H9 (cell line): ENCODE measurements around the gene DENND5B. TPM values are rescaled to one million over a fixed set of nuclear protein-coding genes. Genes with fewer than 3 reads are reported as not detected.

Experiments used
- DNase-seq: peaks from one replicate; pipeline ENCODE4 v3.0.0-alpha.2; 2017
- H2AFZ ChIP-seq: one replicate; pipeline ENCODE4 v1.6.1; 2013; ENCODE audit warnings: mild to moderate bottlenecking, low read length, control low read depth, moderate library complexity
- H2AK5ac ChIP-seq: 2 replicates; pipeline ENCODE4 v1.6.1; 2013; ENCODE audit warnings: low read length, control low read depth, mixed read lengths; ENCODE audit not compliant: insufficient read length
- H2BK120ac ChIP-seq: one replicate; pipeline ENCODE4 v1.6.1; 2013; ENCODE audit warnings: low read depth, mild to moderate bottlenecking, low read length, control low read depth, inconsistent platforms; ENCODE audit not compliant: poor library complexity, severe bottlenecking
- H2BK12ac ChIP-seq: 2 replicates; pipeline ENCODE4 v1.6.1; 2013; ENCODE audit warnings: low read length, control low read depth, mixed read lengths, low read depth; ENCODE audit not compliant: insufficient read length
- H2BK15ac ChIP-seq: 2 replicates; pipeline ENCODE4 v1.6.1; 2013; ENCODE audit warnings: low read depth, low read length, control low read depth
- H2BK20ac ChIP-seq: one replicate; pipeline ENCODE4 v1.6.1; 2013; ENCODE audit warnings: low read depth, mild to moderate bottlenecking, low read length, control low read depth, inconsistent platforms; ENCODE audit not compliant: poor library complexity, severe bottlenecking
- H2BK5ac ChIP-seq: 2 replicates; pipeline ENCODE4 v1.6.1; 2013; ENCODE audit warnings: low read length, control low read depth, mixed read lengths; ENCODE audit not compliant: insufficient read length
- H3K14ac ChIP-seq: 2 replicates; pipeline ENCODE4 v1.6.1; 2013; ENCODE audit warnings: low read length, control low read depth; ENCODE audit not compliant: insufficient read depth
- H3K18ac ChIP-seq: 2 replicates; pipeline ENCODE4 v1.6.1; 2013; ENCODE audit warnings: low read depth, mild to moderate bottlenecking, mixed read lengths, low read length, control low read depth; ENCODE audit not compliant: insufficient read length
- H3K23ac ChIP-seq: 2 replicates; pipeline ENCODE4 v1.6.1; 2013; ENCODE audit warnings: low read length, control low read depth, mixed read lengths, low read depth; ENCODE audit not compliant: insufficient read length
- H3K23me2 ChIP-seq: 2 replicates; pipeline ENCODE4 v1.6.1; 2013; ENCODE audit warnings: low read depth, mild to moderate bottlenecking, mixed read lengths, low read length, control low read depth; ENCODE audit not compliant: insufficient read length, poor library complexity, severe bottlenecking
- H3K27ac ChIP-seq: 2 replicates; pipeline ENCODE4 v1.5.1; 2013; ENCODE audit warnings: low read length, control low read depth, mixed read lengths, low read depth; ENCODE audit not compliant: insufficient read length
- H3K27me3 ChIP-seq: 2 replicates; pipeline ENCODE4 v1.6.1; 2013; ENCODE audit warnings: low read length, control low read depth, inconsistent platforms; ENCODE audit not compliant: insufficient read depth
- H3K4ac ChIP-seq: 2 replicates; pipeline ENCODE4 v1.6.1; 2013; ENCODE audit warnings: low read depth, mild to moderate bottlenecking, control low read depth, inconsistent platforms, low read length, moderate library complexity
- H3K4me1 ChIP-seq: 2 replicates; pipeline ENCODE4 v1.6.1; 2013; ENCODE audit warnings: low read length, control low read depth, inconsistent platforms; ENCODE audit not compliant: insufficient read depth
- H3K4me2 ChIP-seq: 2 replicates; pipeline ENCODE4 v1.6.1; 2013; ENCODE audit warnings: low read length, control low read depth, mixed read lengths; ENCODE audit not compliant: insufficient read length, insufficient read depth
- H3K56ac ChIP-seq: 2 replicates; pipeline ENCODE4 v1.6.1; 2013; ENCODE audit warnings: low read depth, mild to moderate bottlenecking, mixed read lengths, low read length, control low read depth; ENCODE audit not compliant: insufficient read length
- H3K79me1 ChIP-seq: 2 replicates; pipeline ENCODE4 v1.6.1; 2013; ENCODE audit warnings: low read depth, mild to moderate bottlenecking, moderate library complexity, low read length, control low read depth, inconsistent platforms; ENCODE audit not compliant: insufficient read depth, poor library complexity, severe bottlenecking
- H3K79me2 ChIP-seq: 2 replicates; pipeline ENCODE4 v1.6.1; 2013; ENCODE audit warnings: low read length, control low read depth, inconsistent platforms; ENCODE audit not compliant: insufficient read depth
- H3K9ac ChIP-seq: 2 replicates; pipeline ENCODE4 v1.6.1; 2013; ENCODE audit warnings: low read length, control low read depth, mixed read lengths; ENCODE audit not compliant: insufficient read length; ENCODE audit errors: extremely low read depth
- H3K9me3 ChIP-seq: one replicate; pipeline ENCODE4 v1.6.1; 2013; ENCODE audit warnings: low read depth, low read length, inconsistent platforms; ENCODE audit not compliant: control insufficient read depth
- H3T11ph ChIP-seq: one replicate; pipeline ENCODE4 v1.6.1; 2013; ENCODE audit warnings: mild to moderate bottlenecking, low read length, control low read depth, inconsistent platforms
- H4K20me1 ChIP-seq: one replicate; pipeline ENCODE4 v1.6.1; 2013; ENCODE audit not compliant: control insufficient read depth, insufficient read length, insufficient read depth
- H4K5ac ChIP-seq: 2 replicates; pipeline ENCODE4 v1.6.1; 2013; ENCODE audit warnings: low read depth, mild to moderate bottlenecking, mixed read lengths, low read length, control low read depth; ENCODE audit not compliant: insufficient read length
- H4K8ac ChIP-seq: replicated peaks from 2 replicates; pipeline ENCODE4 v1.6.1; 2013; ENCODE audit warnings: low read length, control low read depth, mixed read lengths, low read depth; ENCODE audit not compliant: insufficient read length
- H4K91ac ChIP-seq: 2 replicates; pipeline ENCODE4 v1.6.1; 2013; ENCODE audit warnings: low read depth, mild to moderate bottlenecking, moderate library complexity, mixed read lengths, low read length, control low read depth; ENCODE audit not compliant: insufficient read length
- H3K27ac Mint-ChIP-seq, 3 experiments: 2 replicates in 2 of 3; 3 replicates in 1 of 3; pipeline ENCODE4 v1.8.0; 2020 to 2021; ENCODE audit warnings: mixed read lengths in 3 of 3, mild to moderate bottlenecking in 1 of 3, moderate library complexity in 1 of 3
- H3K27me3 Mint-ChIP-seq: 2 replicates; pipeline ENCODE4 v1.8.0; 2021; ENCODE audit warnings: low read depth, mild to moderate bottlenecking, moderate library complexity, mixed read lengths
- H3K36me3 Mint-ChIP-seq, 3 experiments: 2 replicates in 2 of 3; 3 replicates in 1 of 3; pipeline ENCODE4 v1.8.0; 2020 to 2021; ENCODE audit warnings: low read depth in 3 of 3, mixed read lengths in 3 of 3; ENCODE audit not compliant: insufficient read depth in 1 of 3
- H3K4me1 Mint-ChIP-seq, 2 experiments: 2 replicates each; pipeline ENCODE4 v1.8.0; 2020; ENCODE audit warnings: mixed read lengths in 2 of 2
- H3K4me3 Mint-ChIP-seq, 2 experiments: 2 replicates in 1 of 2; 3 replicates in 1 of 2; pipeline ENCODE4 v1.8.0; 2020 to 2021; ENCODE audit warnings: mild to moderate bottlenecking in 2 of 2, mixed read lengths in 2 of 2, moderate library complexity in 1 of 2
- H3K9me3 Mint-ChIP-seq, 2 experiments: 2 replicates in 1 of 2; 3 replicates in 1 of 2; pipeline ENCODE4 v1.8.0; 2020; ENCODE audit warnings: mild to moderate bottlenecking in 2 of 2, mixed read lengths in 2 of 2, moderate library complexity in 1 of 2
- WGBS: extraction: QIAGEN DNeasy Blood & Tissue Kit; methylation state at CpG from one replicate; pipeline ENCODE4 v1.1.7; 2013; ENCODE audit warnings: missing lambda C conversion rate, low lambda C conversion rate, mixed read lengths; ENCODE audit not compliant: insufficient read length; ENCODE audit errors: extremely low coverage; 5-methylcytosine and 5-hydroxymethylcytosine counted together
- total RNA-seq: library from RNA; stranded (reverse); gene quantifications from 2 replicates; pipeline ENCODE4 v1.2.1, GENCODE V29; 2021
- TF ChIP-seq, protein P1 (sequence below): fragments of 200-600 bp; sonication (generic); conservative IDR thresholded peaks from 3 replicates; pipeline ENCODE4 v1.8.0; 2021; ENCODE audit warnings: antibody characterized with exemption, mild to moderate bottlenecking

The DENND5B gene
- total RNA-seq, 1 experiment from 2014 or later, result 13.4 TPM

DNA sequence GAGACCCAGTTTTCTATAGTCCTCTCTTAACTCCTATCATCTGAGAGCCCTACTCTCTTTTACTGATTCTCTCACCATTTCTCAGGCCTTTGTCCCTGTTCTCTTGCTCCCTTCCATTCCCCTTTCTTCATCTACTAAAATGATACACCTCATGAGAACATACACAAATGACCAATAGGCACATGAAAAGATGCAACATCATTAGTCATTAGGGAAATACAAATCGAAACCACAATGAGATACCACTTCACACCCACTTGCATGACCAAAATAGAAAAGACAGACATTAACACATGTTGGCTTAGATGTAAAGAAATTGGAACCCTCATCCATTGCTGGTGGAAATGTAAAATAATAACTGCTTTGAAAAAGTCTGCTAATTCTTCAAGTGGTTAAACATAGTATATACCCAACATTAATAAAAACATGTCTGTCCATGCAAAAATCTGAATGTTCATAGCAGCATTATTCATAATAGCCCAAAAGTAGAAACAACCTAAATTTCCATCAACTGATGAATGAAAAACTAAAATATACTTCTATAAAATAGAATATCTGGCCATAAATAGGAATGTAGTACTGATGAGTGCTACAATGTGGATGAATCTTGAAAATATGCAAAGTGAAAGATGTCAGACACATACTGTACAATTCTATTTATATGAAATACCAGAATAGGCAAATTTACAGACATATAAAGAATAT lies 66.0 kb downstream of the DENND5B start:
- H3K36me3 Mint-ChIP-seq, result no peaks in the 10 kb centered on the region; a peak in 1 of 7 replicates
- no peak overlapping the region for H3K9ac ChIP-seq
- no peak overlapping the region for H3K4ac ChIP-seq
- H3K27me3 Mint-ChIP-seq, result no peaks in the 10 kb centered on the region
- no peak overlapping the region for H3K56ac ChIP-seq
- H2BK5ac ChIP-seq, result no peak overlapping the region
- H3K23me2 ChIP-seq, result no peaks in the 10 kb centered on the region
- no peak overlapping the region for H2BK120ac ChIP-seq
- no peak overlapping the region for H3K27ac Mint-ChIP-seq
- H2AFZ ChIP-seq, result no peak overlapping the region
- no peak for DNase-seq
- H3K4me2 ChIP-seq, result no peak overlapping the region
- TF ChIP-seq, protein P1, sequence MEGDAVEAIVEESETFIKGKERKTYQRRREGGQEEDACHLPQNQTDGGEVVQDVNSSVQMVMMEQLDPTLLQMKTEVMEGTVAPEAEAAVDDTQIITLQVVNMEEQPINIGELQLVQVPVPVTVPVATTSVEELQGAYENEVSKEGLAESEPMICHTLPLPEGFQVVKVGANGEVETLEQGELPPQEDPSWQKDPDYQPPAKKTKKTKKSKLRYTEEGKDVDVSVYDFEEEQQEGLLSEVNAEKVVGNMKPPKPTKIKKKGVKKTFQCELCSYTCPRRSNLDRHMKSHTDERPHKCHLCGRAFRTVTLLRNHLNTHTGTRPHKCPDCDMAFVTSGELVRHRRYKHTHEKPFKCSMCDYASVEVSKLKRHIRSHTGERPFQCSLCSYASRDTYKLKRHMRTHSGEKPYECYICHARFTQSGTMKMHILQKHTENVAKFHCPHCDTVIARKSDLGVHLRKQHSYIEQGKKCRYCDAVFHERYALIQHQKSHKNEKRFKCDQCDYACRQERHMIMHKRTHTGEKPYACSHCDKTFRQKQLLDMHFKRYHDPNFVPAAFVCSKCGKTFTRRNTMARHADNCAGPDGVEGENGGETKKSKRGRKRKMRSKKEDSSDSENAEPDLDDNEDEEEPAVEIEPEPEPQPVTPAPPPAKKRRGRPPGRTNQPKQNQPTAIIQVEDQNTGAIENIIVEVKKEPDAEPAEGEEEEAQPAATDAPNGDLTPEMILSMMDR, result no peak
- H4K20me1 ChIP-seq, result no peaks in the 10 kb centered on the region
- no peaks in the 10 kb centered on the region for H3K9me3 ChIP-seq
- peaks cover 51 to 54% of the 10 kb centered on the region in 2 experiments for H3K4me1 Mint-ChIP-seq
- no peak overlapping the region for H2BK20ac ChIP-seq
- no peaks in the 10 kb centered on the region for H3K9me3 Mint-ChIP-seq
- H3K27ac ChIP-seq, result no peak overlapping the region
- H3K79me2 ChIP-seq, result no peaks in the 10 kb centered on the region
- no peak overlapping the region for H4K5ac ChIP-seq
- H4K91ac ChIP-seq, result no peak overlapping the region
- no peak overlapping the region for H2BK15ac ChIP-seq
- no peak overlapping the region for H3K4me3 Mint-ChIP-seq
- H3K14ac ChIP-seq, result no peak overlapping the region
- no peak overlapping the region for H3K18ac ChIP-seq
- H3K79me1 ChIP-seq, result no peaks in the 10 kb centered on the region
- no peak overlapping the region for H4K8ac ChIP-seq
- no peak overlapping the region for H3K23ac ChIP-seq
- H3T11ph ChIP-seq, result no peak overlapping the region
- no peak overlapping the region for H2BK12ac ChIP-seq
- no CpG with 5 or more reads among the region's 1 CpG for WGBS
- no peaks in the 10 kb centered on the region for H3K27me3 ChIP-seq
- peaks cover 11% of the 10 kb centered on the region; the same call in 1 of the 2 replicates for H3K4me1 ChIP-seq
- no peak overlapping the region for H2AK5ac ChIP-seq
